Tibial nerve (tissue), 4 donors: ENCODE data around the gene EPB41L4B. TPM values are rescaled to one million over a fixed set of nuclear protein-coding genes. Genes with fewer than 3 reads are reported as not detected.

Experiments
- DNase-seq, 2 donors: peaks; one replicate each; pipeline ENCODE4 v3.0.0-alpha.2; 2019; ENCODE audit warnings: low spot score in 2 of 2
- H3K27ac ChIP-seq, 4 donors: fragments of 200-600 bp; sonication (generic) in 3 of 4; one replicate each; pipeline ENCODE4 v1.5.1; 2017 to 2019; ENCODE audit warnings: mild to moderate bottlenecking in 1 of 4
- H3K27me3 ChIP-seq, 2 donors: fragments of 200-600 bp; sonication (generic) in 1 of 2; one replicate each; pipeline versions ENCODE4 v1.5.1 to v1.6.0; 2017 to 2019
- H3K36me3 ChIP-seq, 3 donors: fragments of 200-600 bp; sonication (generic); one replicate each; pipeline ENCODE4 v1.5.1; 2018 to 2019
- H3K4me1 ChIP-seq, 4 donors: fragments of 200-600 bp; sonication (generic) in 3 of 4; one replicate each; pipeline ENCODE4 v1.5.1; 2017 to 2019
- H3K4me3 ChIP-seq, 4 donors: fragments of 200-600 bp; sonication (generic) in 3 of 4; one replicate each; pipeline ENCODE4 v1.5.1; 2017 to 2019; ENCODE audit warnings: mild to moderate bottlenecking in 1 of 4, moderate library complexity in 1 of 4
- H3K9me3 ChIP-seq, 4 donors: fragments of 200-600 bp; sonication (generic) in 3 of 4; one replicate each; pipeline ENCODE4 v1.5.1; 2017 to 2019
- EP300 ChIP-seq, 2 donors: sonication (generic); formaldehyde crosslinking; IDR thresholded peaks; one replicate each; pipeline ENCODE4 v1.6.1; 2017; ENCODE audit warnings: antibody characterized with exemption in 2 of 2, mild to moderate bottlenecking in 1 of 2
- POLR2A ChIP-seq, 2 donors: fragments of 450-650 bp; IDR thresholded peaks; one replicate each; pipeline ENCODE4 v1.6.1; 2017; ENCODE audit warnings: antibody characterized with exemption in 2 of 2, mild to moderate bottlenecking in 2 of 2, moderate library complexity in 2 of 2
- WGBS, 2 donors: methylation state at CpG; one replicate each; pipeline ENCODE4 v1.1.5; 2018; 5-methylcytosine and 5-hydroxymethylcytosine counted together
- total RNA-seq, 4 donors: library from RNA; depleted of rRNA; stranded (reverse); fragments of >200 nt; gene quantifications; one replicate each; pipeline ENCODE4 v1.1.0, GENCODE V29; 2016
- TF ChIP-seq, protein P1 (sequence below), 5 experiments: fragments of 200-600 bp in 3 of 5; fragments of 450-650 bp in 2 of 5; sonication (generic) in 3 of 5; IDR thresholded peaks; one replicate each; pipeline ENCODE4 v1.5.1; 2016 to 2019; ENCODE audit warnings: antibody characterized with exemption in 5 of 5, mild to moderate bottlenecking in 3 of 5, moderate library complexity in 2 of 5

Gene EPB41L4B
- total RNA-seq, 4 donors from 2014 or later, result 14.7 to 28.0 (median 19.1) TPM

DNA sequence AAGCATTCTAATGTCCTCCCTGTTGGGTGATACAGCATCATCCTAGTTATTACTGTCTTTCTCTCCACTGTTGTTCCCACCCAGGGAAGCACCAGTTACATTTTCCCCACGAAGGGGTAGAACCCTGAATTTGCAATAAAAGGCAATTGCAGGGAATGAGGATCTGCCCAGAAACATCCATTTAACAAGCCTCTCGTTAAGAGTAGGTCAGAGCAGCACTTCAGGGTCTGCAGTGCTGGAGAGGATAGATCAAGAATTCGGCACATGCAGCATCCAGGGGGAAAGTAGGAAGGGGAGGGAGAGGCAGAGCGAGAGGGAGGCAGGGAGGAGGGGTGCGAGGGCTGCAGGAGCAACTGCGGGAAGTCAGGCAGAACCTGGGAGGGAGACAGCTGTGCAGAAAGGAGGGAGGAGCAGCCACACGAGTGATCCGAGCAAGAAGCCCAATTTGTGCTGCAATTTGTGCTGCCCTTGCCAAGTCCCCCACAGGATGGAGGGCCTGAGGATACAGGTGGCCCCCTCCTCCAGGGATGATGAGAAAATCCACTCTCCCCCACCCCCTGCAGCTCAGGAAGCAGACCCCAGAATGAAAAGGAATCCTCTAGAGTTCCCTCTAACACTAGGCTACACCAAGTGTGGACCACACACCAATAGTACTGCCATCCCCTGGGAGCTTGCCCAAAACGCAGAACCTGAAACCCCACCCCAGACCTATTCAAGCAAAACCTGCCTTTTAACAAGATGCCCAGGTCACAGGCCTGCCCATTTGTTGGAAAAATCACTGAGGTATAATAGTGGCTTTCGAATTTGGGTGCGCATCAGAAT is 62.2 kb downstream of the EPB41L4B start:
- Histone ChIP-seq H3K27ac (no peak overlapping the region), H3K4me1 (peaks cover 0 to 16% (median 3%) of the 10 kb centered on the region in 4 donors), H3K27me3 (no peaks in the 10 kb centered on the region), H3K9me3 (no peaks in the 10 kb centered on the region), H3K4me3 (no peak overlapping the region), H3K36me3 (no peaks in the 10 kb centered on the region)
- 33 to 37% methylated on average over 11 of the region's 11 CpGs for WGBS, 2 donors
- TF ChIP-seq, protein P1, sequence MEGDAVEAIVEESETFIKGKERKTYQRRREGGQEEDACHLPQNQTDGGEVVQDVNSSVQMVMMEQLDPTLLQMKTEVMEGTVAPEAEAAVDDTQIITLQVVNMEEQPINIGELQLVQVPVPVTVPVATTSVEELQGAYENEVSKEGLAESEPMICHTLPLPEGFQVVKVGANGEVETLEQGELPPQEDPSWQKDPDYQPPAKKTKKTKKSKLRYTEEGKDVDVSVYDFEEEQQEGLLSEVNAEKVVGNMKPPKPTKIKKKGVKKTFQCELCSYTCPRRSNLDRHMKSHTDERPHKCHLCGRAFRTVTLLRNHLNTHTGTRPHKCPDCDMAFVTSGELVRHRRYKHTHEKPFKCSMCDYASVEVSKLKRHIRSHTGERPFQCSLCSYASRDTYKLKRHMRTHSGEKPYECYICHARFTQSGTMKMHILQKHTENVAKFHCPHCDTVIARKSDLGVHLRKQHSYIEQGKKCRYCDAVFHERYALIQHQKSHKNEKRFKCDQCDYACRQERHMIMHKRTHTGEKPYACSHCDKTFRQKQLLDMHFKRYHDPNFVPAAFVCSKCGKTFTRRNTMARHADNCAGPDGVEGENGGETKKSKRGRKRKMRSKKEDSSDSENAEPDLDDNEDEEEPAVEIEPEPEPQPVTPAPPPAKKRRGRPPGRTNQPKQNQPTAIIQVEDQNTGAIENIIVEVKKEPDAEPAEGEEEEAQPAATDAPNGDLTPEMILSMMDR (IDR thresholded peaks at IDR 0.05), result no peak
- TF ChIP-seq EP300 (IDR thresholded peaks at IDR 0.05) (no peak), POLR2A (IDR thresholded peaks at IDR 0.05) (no peak)
- no peak for DNase-seq

DNA sequence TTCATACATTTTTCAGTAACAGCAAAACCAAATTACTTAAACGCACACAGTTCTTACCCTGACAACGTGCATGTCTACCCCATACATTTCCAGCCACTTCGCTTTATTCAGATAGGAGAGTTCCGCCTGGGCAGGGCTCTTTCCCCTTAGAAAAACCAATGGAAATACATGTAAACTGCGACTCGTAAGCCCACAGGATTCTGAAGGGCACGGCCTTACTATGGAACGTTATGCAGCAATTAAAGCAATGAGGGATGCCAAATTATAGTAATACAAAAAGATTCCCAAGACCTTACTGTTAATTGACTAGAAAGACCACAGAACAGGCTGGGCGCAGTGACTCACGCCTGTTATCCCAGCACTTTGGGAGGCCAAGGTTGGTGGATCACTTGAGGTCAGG is 64.5 kb downstream of the EPB41L4B start:
- Histone ChIP-seq H3K9me3 (no peaks in the 10 kb centered on the region), H3K27me3 (no peaks in the 10 kb centered on the region), H3K36me3 (peaks cover 0 to 2% (median 0%) of the 10 kb centered on the region in 3 donors), H3K4me3 (no peak overlapping the region), H3K4me1 (peaks cover 0 to 29% (median 6%) of the 10 kb centered on the region in 4 donors), H3K27ac (no peak overlapping the region)
- WGBS, 2 donors, result 84 to 85% methylated on average over 10 of the region's 10 CpGs
- DNase-seq, result no peak
- TF ChIP-seq POLR2A (IDR thresholded peaks at IDR 0.05), result no peak

GRCh38 chr9:109255394-109255793 is 65.5 kb downstream of the EPB41L4B start:
- no peak for DNase-seq
- Histone ChIP-seq H3K4me3 (no peak overlapping the region), H3K36me3 (peaks cover 0 to 10% (median 0%) of the 10 kb centered on the region in 3 donors), H3K27ac (no peak overlapping the region), H3K27me3 (no peaks in the 10 kb centered on the region), H3K9me3 (no peaks in the 10 kb centered on the region), H3K4me1 (peaks cover 0 to 35% (median 6%) of the 10 kb centered on the region in 4 donors)
- TF ChIP-seq EP300 (IDR thresholded peaks at IDR 0.05), result no peak
- no peak for TF ChIP-seq POLR2A (IDR thresholded peaks at IDR 0.05)
- 88 to 91% methylated on average over 15 of the region's 15 CpGs for WGBS, 2 donors

DNA sequence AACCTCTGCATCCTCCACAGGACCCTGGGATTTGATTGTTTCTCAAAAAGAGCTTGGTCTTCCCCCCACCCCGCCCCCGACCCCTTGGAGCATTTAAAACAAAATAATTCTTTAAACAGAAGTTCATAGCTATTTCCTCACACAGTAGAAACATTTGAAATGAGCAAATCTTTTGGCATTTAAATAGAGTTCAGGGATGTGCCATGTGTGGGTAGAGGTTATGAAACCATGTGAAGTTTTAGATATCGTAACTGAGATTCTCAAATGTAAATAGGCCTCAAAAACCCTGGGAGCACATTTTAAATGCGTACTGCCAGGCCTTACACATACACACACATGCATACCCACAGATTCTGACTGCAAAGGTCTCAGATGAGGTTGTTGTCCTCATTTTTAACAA is 66.5 kb downstream of the EPB41L4B start:
- H3K4me1 ChIP-seq, result peaks cover 0 to 35% (median 6%) of the 10 kb centered on the region in 4 donors
- no peak for TF ChIP-seq POLR2A (IDR thresholded peaks at IDR 0.05)
- TF ChIP-seq EP300 (IDR thresholded peaks at IDR 0.05), result no peak
- TF ChIP-seq, protein P1 (IDR thresholded peaks at IDR 0.05), result no peak
- H3K36me3 ChIP-seq, result peaks cover 0 to 10% (median 0%) of the 10 kb centered on the region in 3 donors
- H3K9me3 ChIP-seq, result no peaks in the 10 kb centered on the region
- peak overlapping the region in 3 of 4 donors; percentile 16 to 76 (median 72) for H3K27ac ChIP-seq
- DNase-seq, result no peak
- no peak overlapping the region for H3K4me3 ChIP-seq
- 43% methylated on average over 4 of the region's 4 CpGs for WGBS, 2 donors
- no peaks in the 10 kb centered on the region for H3K27me3 ChIP-seq

DNA sequence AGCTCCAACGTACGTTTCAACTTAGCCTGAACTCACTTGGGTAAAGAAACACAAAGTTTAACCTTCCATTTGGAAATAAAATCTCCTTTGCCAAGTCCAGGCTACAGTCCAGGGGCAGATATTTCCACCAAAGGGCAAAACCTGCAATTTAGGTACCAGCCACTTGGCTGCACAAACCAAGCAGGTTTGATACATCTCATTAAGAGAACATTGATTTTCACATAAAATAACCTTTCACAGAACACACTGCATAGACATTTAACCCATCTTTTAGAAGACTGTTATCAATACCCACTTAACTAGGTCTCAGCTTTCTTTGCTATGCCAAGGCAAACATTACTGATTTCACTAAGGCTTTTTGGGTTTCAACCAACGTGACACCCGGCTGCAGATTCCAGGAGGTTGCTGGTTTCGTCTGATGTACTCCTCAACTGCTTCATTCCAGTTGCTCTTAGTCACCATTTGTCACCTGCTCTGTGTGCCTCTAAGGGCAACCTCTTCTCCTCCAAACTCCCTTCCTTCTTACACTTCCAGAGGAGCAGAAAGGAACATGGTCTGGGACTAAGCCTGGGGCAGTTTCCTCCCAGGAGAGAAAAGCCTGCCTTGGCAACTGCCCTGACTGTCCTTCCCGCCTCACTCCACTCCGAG is 67.1 kb downstream of the EPB41L4B start:
- Histone ChIP-seq H3K27ac (peak overlapping the region in 3 of 4 donors; percentile 16 to 76 (median 72)), H3K27me3 (no peaks in the 10 kb centered on the region), H3K4me3 (no peak overlapping the region), H3K36me3 (peaks cover 0 to 10% (median 0%) of the 10 kb centered on the region in 3 donors), H3K4me1 (peaks cover 0 to 35% (median 6%) of the 10 kb centered on the region in 4 donors), H3K9me3 (no peaks in the 10 kb centered on the region)
- 45 to 48% methylated on average over 7 of the region's 7 CpGs for WGBS, 2 donors
- TF ChIP-seq POLR2A (IDR thresholded peaks at IDR 0.05) (no peak), EP300 (IDR thresholded peaks at IDR 0.05) (peak in 1 of 2 donors; percentile 39)
- TF ChIP-seq, protein P1 (IDR thresholded peaks at IDR 0.05), result no peak
- DNase-seq, result peak in 1 of 2 donors; percentile 29

DNA sequence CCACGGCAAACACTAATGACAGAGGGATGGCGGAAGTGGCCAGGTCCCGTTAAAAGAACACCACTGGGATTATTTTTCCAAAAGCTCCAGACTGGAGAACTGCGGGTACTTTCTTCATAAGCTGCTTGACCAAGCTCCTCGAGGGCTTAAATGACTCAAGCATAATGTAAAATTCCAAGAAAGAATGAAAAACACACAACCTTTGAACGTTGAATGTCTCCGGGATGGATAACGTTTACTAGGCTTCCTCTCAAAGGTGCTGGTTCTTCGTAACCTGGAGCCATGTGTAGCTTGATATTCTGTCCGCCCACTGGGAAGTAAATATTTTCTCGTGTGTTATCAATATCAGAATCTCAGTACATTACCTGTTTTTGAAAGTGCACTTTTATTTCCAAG is 67.6 kb downstream of the EPB41L4B start:
- peak overlapping the region in 2 of 4 donors; percentile 72 to 76 for H3K27ac ChIP-seq
- H3K36me3 ChIP-seq, result peaks cover 0 to 10% (median 0%) of the 10 kb centered on the region in 3 donors
- H3K9me3 ChIP-seq, result no peaks in the 10 kb centered on the region
- 89% methylated on average over 11 of the region's 11 CpGs for WGBS, 2 donors
- H3K4me3 ChIP-seq, result no peak overlapping the region
- H3K27me3 ChIP-seq, result no peaks in the 10 kb centered on the region
- H3K4me1 ChIP-seq, result peaks cover 0 to 35% (median 6%) of the 10 kb centered on the region in 4 donors
- no peak for DNase-seq
- TF ChIP-seq EP300 (IDR thresholded peaks at IDR 0.05) (no peak), POLR2A (IDR thresholded peaks at IDR 0.05) (no peak)
- TF ChIP-seq, protein P1 (IDR thresholded peaks at IDR 0.05), result no peak
